OCI-LY3 (cell line): ENCODE measurements around the gene CCND1.

ENCODE experiments used
- H2AFZ ChIP-seq: fragments of 200-600, 300-600 bp; shearing (Covaris generic); 2 replicates; pipeline ENCODE4 v1.6.0; 2014; ENCODE audit warnings: antibody characterized with exemption, low read depth, low read length
- H3K27ac ChIP-seq: fragments of 200-600, 300-600 bp; sonication (generic); 2 replicates; pipeline ENCODE4 v1.5.1; 2014; ENCODE audit warnings: mild to moderate bottlenecking, low read length, moderate library complexity, mixed read lengths
- H3K27me3 ChIP-seq: fragments of 200-600, 300-600 bp; sonication (generic); 2 replicates; pipeline ENCODE4 v1.6.1; 2014; ENCODE audit warnings: low read depth, low read length, mixed read lengths
- H3K36me3 ChIP-seq: fragments of 200-600, 300-600 bp; sonication (generic); replicated peaks from 2 replicates; pipeline ENCODE3; 2014; ENCODE audit warnings: low read depth, low read length, mixed read lengths
- H3K4me1 ChIP-seq: fragments of 300-600, 200-600 bp; sonication (generic); 2 replicates; pipeline ENCODE4 v1.6.1; 2014; ENCODE audit warnings: low read length, mixed read lengths
- H3K4me2 ChIP-seq: fragments of 200-600, 300-600 bp; sonication (generic); 2 replicates; pipeline ENCODE4 v1.6.1; 2014; ENCODE audit warnings: low read length, mixed read lengths
- H3K4me3 ChIP-seq: fragments of 300-600, 200-600 bp; sonication (generic); 2 replicates; pipeline ENCODE4 v1.5.1; 2014; ENCODE audit warnings: antibody characterized with exemption, mild to moderate bottlenecking, low read length, moderate library complexity
- H3K79me2 ChIP-seq: fragments of 300-600, 200-600 bp; shearing (Covaris generic); 2 replicates; pipeline ENCODE4 v1.6.1; 2014; ENCODE audit warnings: mild to moderate bottlenecking, low read length, mixed read lengths
- H3K9ac ChIP-seq: fragments of 300-600, 200-600 bp; shearing (Covaris generic); 2 replicates; pipeline ENCODE4 v1.6.0; 2014; ENCODE audit warnings: mild to moderate bottlenecking, low read length, moderate library complexity
- H3K9me3 ChIP-seq: fragments of 200-600, 300-600 bp; shearing (Covaris generic); 2 replicates; pipeline ENCODE4 v1.6.1; 2014; ENCODE audit warnings: low read length, mixed read lengths; ENCODE audit not compliant: insufficient read depth
- H4K20me1 ChIP-seq: fragments of 200-600, 300-600 bp; sonication (generic); 2 replicates; pipeline ENCODE4 v1.6.1; 2016; ENCODE audit warnings: low read length, mixed read lengths; ENCODE audit not compliant: insufficient read depth
- CTCF ChIP-seq: fragments of 200-600, 300-600 bp; sonication (generic); IDR thresholded peaks from 2 replicates; pipeline ENCODE4 v1.5.1; 2014; ENCODE audit warnings: antibody characterized with exemption, low read length, low read depth
- EZH2phosphoT487 ChIP-seq: fragments of 200-600 bp; shearing (Covaris generic); IDR thresholded peaks from 2 replicates; pipeline ENCODE4 v1.6.1; 2018; ENCODE audit warnings: antibody characterized with exemption, mixed run types, low read depth

CCND1 gene

GRCh38 chr11:69640995-69641581, at the start of gene CCND1:
Gene CCND1 (plus strand): TSS chr11:69641156. CDS start chr11:69641314, 158 bp downstream.
- no peak for TF ChIP-seq EZH2phosphoT487
- TF ChIP-seq CTCF = no peak
- H4K20me1 ChIP-seq = peaks cover 11% of the 10 kb centered on the region

DNA sequence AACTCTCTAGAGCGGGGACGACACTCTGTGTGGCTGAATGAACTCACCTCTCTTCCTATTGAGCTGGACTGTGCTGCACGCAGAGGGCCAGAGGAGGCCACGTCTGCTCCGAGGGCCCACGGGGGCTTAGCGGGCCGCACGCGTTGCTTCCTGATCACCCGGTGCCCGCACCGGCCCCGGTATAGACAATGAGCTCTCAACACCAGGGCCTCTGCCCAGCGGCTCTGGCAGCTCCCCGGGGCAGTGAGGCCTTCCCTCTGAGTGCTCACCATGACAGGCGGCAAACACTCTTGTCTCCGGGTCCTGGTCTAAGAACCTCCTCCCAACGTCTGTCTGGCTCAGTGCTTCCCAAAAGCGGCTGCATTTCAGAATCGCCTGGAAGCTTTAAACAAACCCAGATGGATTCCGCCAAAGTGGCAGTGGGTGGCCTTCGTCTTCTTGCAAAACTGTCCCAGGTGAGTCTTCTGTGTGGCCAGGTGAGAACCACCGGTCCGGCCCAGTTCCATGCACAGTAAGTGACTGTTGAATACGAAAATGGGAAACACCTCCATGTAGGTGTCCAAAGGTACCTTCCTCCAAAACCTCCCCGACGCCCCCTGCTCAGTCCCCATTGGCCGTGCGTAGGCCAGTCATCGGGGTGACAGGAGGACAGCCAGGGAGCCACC, 47.8 kb upstream of the CCND1 start:
- Histone ChIP-seq H3K27ac (no peak overlapping the region), H3K79me2 (no peaks in the 10 kb centered on the region), H2AFZ (no peak overlapping the region), H3K9me3 (no peaks in the 10 kb centered on the region), H3K4me2 (no peak overlapping the region), H3K4me1 (0 out of 2 replicates have a peak, but pooled peaks cover 4% of the 10 kb centered on the region), H3K27me3 (no peaks in the 10 kb centered on the region), H4K20me1 (no peaks in the 10 kb centered on the region), H3K4me3 (no peak overlapping the region), H3K9ac (no peak overlapping the region), H3K36me3 (no peaks in the 10 kb centered on the region)
- TF ChIP-seq CTCF (no peak), EZH2phosphoT487 (no peak)

More at GRCh38 chr11:69640995-69641581, at the start of gene CCND1:
- H3K4me3 ChIP-seq = peak within 1 kb of the TSS; percentile 84
- H3K4me2 ChIP-seq = peak within 1 kb of the TSS; percentile 75
- peak within 1 kb of the TSS; percentile 76 for H2AFZ ChIP-seq
- H3K27ac ChIP-seq = peak within 1 kb of the TSS; percentile 73
- no peaks in the 10 kb centered on the region for H3K9me3 ChIP-seq
- H3K27me3 ChIP-seq = peaks cover 6% of the 10 kb centered on the region; the same call in 1 of the 2 replicates
- H3K4me1 ChIP-seq = peaks cover 7% of the 10 kb centered on the region
- H3K79me2 ChIP-seq = peaks cover 27% of the 10 kb centered on the region
- H3K9ac ChIP-seq = peak within 1 kb of the TSS; percentile 96
- peaks cover 24% of the 10 kb centered on the region for H3K36me3 ChIP-seq

DNA sequence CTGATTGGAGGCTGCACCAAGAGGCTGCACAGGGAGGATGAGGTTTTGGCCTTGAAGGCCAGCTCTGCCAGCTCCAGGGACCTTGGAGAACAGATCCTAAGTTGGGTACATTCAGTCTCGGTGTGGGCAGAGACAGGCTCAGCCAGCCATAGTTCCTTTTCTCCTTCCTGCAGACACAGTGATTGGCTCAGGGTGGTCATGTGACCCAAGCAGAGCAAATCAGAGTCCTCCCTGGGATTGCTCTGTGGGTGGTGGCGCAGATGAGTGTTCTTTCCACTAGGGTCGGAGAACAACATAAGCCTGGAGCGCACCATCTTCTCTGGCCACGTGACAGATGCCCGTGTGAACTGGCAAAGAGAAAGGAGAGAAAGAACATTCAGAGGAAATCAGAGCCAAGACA, 47.1 kb upstream of the CCND1 start:
- Histone ChIP-seq H3K27ac (no peak overlapping the region), H3K4me2 (no peak overlapping the region), H3K36me3 (no peaks in the 10 kb centered on the region), H3K4me3 (no peak overlapping the region), H3K9ac (no peak overlapping the region), H3K79me2 (no peaks in the 10 kb centered on the region), H3K9me3 (no peaks in the 10 kb centered on the region), H3K4me1 (0 out of 2 replicates have a peak, but pooled peaks cover 4% of the 10 kb centered on the region), H2AFZ (no peak overlapping the region), H3K27me3 (no peaks in the 10 kb centered on the region), H4K20me1 (no peaks in the 10 kb centered on the region)
- TF ChIP-seq EZH2phosphoT487 = no peak
- no peak for TF ChIP-seq CTCF

GRCh38 chr11:69594481-69594880, 46.5 kb upstream of the CCND1 start:
- Histone ChIP-seq H4K20me1 (no peaks in the 10 kb centered on the region), H3K4me1 (0 out of 2 replicates have a peak, but pooled peaks cover 4% of the 10 kb centered on the region), H3K79me2 (no peaks in the 10 kb centered on the region), H2AFZ (no peak overlapping the region), H3K4me2 (no peak overlapping the region), H3K9ac (no peak overlapping the region), H3K36me3 (no peaks in the 10 kb centered on the region), H3K27me3 (no peaks in the 10 kb centered on the region), H3K4me3 (no peak overlapping the region), H3K9me3 (no peaks in the 10 kb centered on the region), H3K27ac (no peak overlapping the region)
- TF ChIP-seq CTCF = no peak
- TF ChIP-seq EZH2phosphoT487 = no peak
